ENCODE measurements around the gene ADD2. TPM values are rescaled to one million over a fixed set of nuclear protein-coding genes. Genes with fewer than 3 reads are reported as not detected.

ADD2 gene
- total RNA-seq, 1 experiment from 2014 or later = 5.6 TPM

DNA sequence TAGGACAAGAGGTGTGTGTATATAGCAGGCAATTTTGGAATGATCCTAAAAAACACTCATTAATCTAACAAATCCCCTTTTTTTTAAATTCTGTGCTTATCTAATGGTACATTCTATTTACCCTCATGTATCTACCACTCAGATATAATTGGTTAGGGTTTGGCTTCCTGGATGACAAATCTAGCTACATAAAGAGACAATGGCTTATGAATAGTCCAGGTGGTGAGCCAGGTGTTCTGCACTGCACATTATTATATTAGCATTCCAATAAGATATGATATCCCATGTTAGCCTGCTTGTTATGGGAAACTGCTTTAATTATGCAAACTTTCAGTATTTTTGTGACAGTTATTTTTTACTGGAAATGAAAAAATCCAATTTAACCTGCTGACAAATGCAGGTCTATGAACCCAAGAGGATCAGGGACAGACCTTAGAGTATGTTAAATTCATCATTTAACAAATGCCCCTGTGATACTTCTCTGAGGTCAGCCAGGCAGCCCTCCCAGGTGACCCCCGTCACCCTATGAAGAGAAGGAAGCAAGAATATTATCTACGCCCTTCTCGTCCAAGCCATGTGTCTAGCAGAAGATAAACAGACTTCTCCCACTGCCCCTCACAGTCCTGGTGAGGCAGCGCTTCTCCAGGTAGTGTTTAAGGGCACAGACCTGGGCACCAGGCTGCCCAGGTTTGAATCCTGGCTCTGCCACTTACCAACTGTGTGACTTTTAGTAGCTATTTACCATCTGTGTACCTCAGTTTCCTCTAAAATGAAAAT is 83.0 kb downstream of the ADD2 start:
- H3K27me3 ChIP-seq (replicated peaks; ENCODE audit: insufficient read depth, low read depth, low read length, poor library complexity) = no peaks in the 10 kb centered on the region
- CTCF ChIA-PET = no interaction called here
- H3K4me3 ChIP-seq (ENCODE audit: low read depth, low read length, poor library complexity, severe bottlenecking) = no peak overlapping the region
- no peak for DNase-seq (ENCODE audit: low spot score)
- no peaks in the 10 kb centered on the region for H3K4me1 ChIP-seq (ENCODE audit: insufficient read depth, low read length, poor library complexity, severe bottlenecking)
- POLR2A ChIA-PET (ENCODE audit: low non-redundant PET) = no interaction called here
- H3K27ac ChIP-seq (ENCODE audit: low read depth, low read length, poor library complexity, severe bottlenecking) = no peak overlapping the region
- intact Hi-C loops (cut with micrococcal nuclease; ENCODE audit: unreplicated experiment) = no loop called here
- no peak for TF ChIP-seq CTCF (conservative IDR thresholded peaks at IDR 0.05; ENCODE audit: low read depth, low read length)
- TF ChIP-seq EZH2 (IDR thresholded peaks at IDR 0.05; ENCODE audit: borderline replicate concordance, low read depth, low read length, poor library complexity, severe bottlenecking) = no peak
- no TSS peak for BruUV-seq (replicated peaks)
- H3K36me3 ChIP-seq (ENCODE audit: insufficient read depth, low read length, poor library complexity, severe bottlenecking) = no peaks in the 10 kb centered on the region
- no peaks in the 10 kb centered on the region for H3K9me3 ChIP-seq (ENCODE audit: low read depth, low read length, poor library complexity, severe bottlenecking)

GRCh38 chr2:70683455-70683854 is 84.5 kb downstream of the ADD2 start:
- ChIA-PET CTCF (no interaction called here), POLR2A (ENCODE audit: low non-redundant PET) (no interaction called here)
- Histone ChIP-seq H3K27me3 (replicated peaks; ENCODE audit: insufficient read depth, low read depth, low read length, poor library complexity) (no peaks in the 10 kb centered on the region), H3K4me1 (ENCODE audit: insufficient read depth, low read length, poor library complexity, severe bottlenecking) (no peaks in the 10 kb centered on the region), H3K9me3 (ENCODE audit: low read depth, low read length, poor library complexity, severe bottlenecking) (no peaks in the 10 kb centered on the region), H3K4me3 (ENCODE audit: low read depth, low read length, poor library complexity, severe bottlenecking) (no peak overlapping the region), H3K27ac (ENCODE audit: low read depth, low read length, poor library complexity, severe bottlenecking) (no peak overlapping the region), H3K36me3 (ENCODE audit: insufficient read depth, low read length, poor library complexity, severe bottlenecking) (no peaks in the 10 kb centered on the region)
- no TSS peak for BruUV-seq (replicated peaks)
- TF ChIP-seq EZH2 (IDR thresholded peaks at IDR 0.05; ENCODE audit: borderline replicate concordance, low read depth, low read length, poor library complexity, severe bottlenecking) = no peak
- TF ChIP-seq CTCF (conservative IDR thresholded peaks at IDR 0.05; ENCODE audit: low read depth, low read length) = no peak
- intact Hi-C loops (cut with micrococcal nuclease; ENCODE audit: unreplicated experiment) = no loop called here
- no peak for DNase-seq (ENCODE audit: low spot score)

- Histone ChIP-seq H3K27ac (ENCODE audit: low read depth, low read length, poor library complexity, severe bottlenecking) (no peak overlapping the region), H3K36me3 (ENCODE audit: insufficient read depth, low read length, poor library complexity, severe bottlenecking) (no peaks in the 10 kb centered on the region), H3K9me3 (ENCODE audit: low read depth, low read length, poor library complexity, severe bottlenecking) (no peaks in the 10 kb centered on the region), H3K27me3 (replicated peaks; ENCODE audit: insufficient read depth, low read depth, low read length, poor library complexity) (no peaks in the 10 kb centered on the region), H3K4me1 (ENCODE audit: insufficient read depth, low read length, poor library complexity, severe bottlenecking) (no peaks in the 10 kb centered on the region), H3K4me3 (ENCODE audit: low read depth, low read length, poor library complexity, severe bottlenecking) (no peak overlapping the region)
- no peak for DNase-seq (ENCODE audit: low spot score)
- no peak for TF ChIP-seq EZH2 (IDR thresholded peaks at IDR 0.05; ENCODE audit: borderline replicate concordance, low read depth, low read length, poor library complexity, severe bottlenecking)
- TF ChIP-seq CTCF (conservative IDR thresholded peaks at IDR 0.05; ENCODE audit: low read depth, low read length) = no peak
- CTCF ChIA-PET = no interaction called here
- POLR2A ChIA-PET (ENCODE audit: low non-redundant PET) = no interaction called here
- intact Hi-C loops (cut with micrococcal nuclease; ENCODE audit: unreplicated experiment) = no loop called here
- no TSS peak for BruUV-seq (replicated peaks)
Measured at GRCh38 chr2:70680735-70681134, 87.3 kb downstream of the ADD2 start.
